NB4 (cell line): ENCODE results near the gene CMKLR1.

Source experiments
- MYC ChIP-seq: IDR thresholded peaks from 2 replicates; pipeline ENCODE4 v1.6.1; 2011; ENCODE audit warnings: low read depth, low read length
- POLR2A ChIP-seq: IDR thresholded peaks from 2 replicates; pipeline ENCODE4 v1.6.1; 2011; ENCODE audit warnings: mild to moderate bottlenecking; ENCODE audit not compliant: insufficient read length; ENCODE audit errors: extremely low read depth
- TF ChIP-seq, protein P1 (sequence below): IDR thresholded peaks from one replicate; pipeline ENCODE4 v1.5.1; 2012; ENCODE audit warnings: low read depth, low read length
- TF ChIP-seq, protein P2 (sequence below): IDR thresholded peaks from 2 replicates; pipeline ENCODE4 v1.6.1; 2011; ENCODE audit warnings: low read depth, low read length

DNA sequence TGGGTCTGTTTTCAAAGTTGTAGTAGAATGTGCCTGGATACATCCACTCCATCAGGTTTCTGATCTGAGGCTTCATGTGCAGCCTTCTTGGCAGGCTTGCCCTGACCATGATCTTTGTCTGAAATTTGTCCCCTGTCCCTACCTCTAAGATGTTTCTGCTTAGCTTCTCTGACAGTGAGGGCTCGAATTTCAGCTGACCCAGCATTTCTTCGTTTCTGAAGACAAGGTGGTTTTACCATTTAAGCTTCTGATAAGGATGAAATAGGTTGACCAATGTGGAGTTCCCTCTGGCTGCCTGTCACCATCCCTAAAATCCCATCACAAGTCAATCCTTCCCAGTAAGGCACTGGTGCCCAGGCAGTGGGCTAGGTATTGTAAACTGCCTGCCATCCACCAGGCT lies 57.0 kb downstream of the CMKLR1 start:
- TF ChIP-seq POLR2A (no peak), MYC (no peak)
- TF ChIP-seq, protein P1, sequence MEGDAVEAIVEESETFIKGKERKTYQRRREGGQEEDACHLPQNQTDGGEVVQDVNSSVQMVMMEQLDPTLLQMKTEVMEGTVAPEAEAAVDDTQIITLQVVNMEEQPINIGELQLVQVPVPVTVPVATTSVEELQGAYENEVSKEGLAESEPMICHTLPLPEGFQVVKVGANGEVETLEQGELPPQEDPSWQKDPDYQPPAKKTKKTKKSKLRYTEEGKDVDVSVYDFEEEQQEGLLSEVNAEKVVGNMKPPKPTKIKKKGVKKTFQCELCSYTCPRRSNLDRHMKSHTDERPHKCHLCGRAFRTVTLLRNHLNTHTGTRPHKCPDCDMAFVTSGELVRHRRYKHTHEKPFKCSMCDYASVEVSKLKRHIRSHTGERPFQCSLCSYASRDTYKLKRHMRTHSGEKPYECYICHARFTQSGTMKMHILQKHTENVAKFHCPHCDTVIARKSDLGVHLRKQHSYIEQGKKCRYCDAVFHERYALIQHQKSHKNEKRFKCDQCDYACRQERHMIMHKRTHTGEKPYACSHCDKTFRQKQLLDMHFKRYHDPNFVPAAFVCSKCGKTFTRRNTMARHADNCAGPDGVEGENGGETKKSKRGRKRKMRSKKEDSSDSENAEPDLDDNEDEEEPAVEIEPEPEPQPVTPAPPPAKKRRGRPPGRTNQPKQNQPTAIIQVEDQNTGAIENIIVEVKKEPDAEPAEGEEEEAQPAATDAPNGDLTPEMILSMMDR: no peak
- TF ChIP-seq, protein P2, sequence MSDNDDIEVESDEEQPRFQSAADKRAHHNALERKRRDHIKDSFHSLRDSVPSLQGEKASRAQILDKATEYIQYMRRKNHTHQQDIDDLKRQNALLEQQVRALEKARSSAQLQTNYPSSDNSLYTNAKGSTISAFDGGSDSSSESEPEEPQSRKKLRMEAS: no peak
